Measurements from ENCODE around the gene REPS2.
"Not testable (repeated sequence)": the region's sequence is repeated elsewhere in the genome, so short reads cannot be mapped to it uniquely, and the experiment has no call there.

DNA sequence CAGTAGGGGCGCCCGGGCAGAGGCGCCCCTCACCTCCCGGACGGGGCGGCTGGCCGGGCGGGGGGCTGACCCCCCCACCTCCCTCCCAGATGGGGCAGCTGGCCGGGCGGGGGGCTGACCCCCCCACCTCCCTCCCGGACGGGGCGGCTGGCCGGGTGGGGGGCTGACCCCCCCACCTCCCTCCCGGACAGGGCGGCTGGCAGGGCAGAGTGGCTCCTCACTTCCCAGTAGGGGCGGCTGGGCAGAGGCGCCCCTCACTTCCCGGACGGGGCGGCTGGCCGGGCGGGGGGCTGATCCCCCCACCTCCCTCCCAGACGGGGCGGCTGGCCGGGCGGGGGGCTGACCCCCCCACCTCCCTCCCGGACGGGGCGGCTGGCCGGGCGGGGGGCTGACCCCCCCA, 18.5 kb downstream of the REPS2 start:
- TF ChIP-seq SUZ12 (IDR thresholded peaks at IDR 0.05); SP1 (IDR thresholded peaks at IDR 0.05); FOXM1 (IDR thresholded peaks at IDR 0.05; ENCODE audit: borderline replicate concordance); NFRKB (IDR thresholded peaks at IDR 0.05); BHLHE40 (IDR thresholded peaks at IDR 0.05; ENCODE audit: borderline replicate concordance); TARDBP (IDR thresholded peaks at IDR 0.05); CTBP1 (IDR thresholded peaks at IDR 0.05; ENCODE audit: borderline replicate concordance); FOXA1 (IDR thresholded peaks at IDR 0.05); ZNF384 (IDR thresholded peaks at IDR 0.05); L3MBTL2 (conservative IDR thresholded peaks at IDR 0.05): not testable (repeated sequence)
- TF ChIP-seq, protein P1, sequence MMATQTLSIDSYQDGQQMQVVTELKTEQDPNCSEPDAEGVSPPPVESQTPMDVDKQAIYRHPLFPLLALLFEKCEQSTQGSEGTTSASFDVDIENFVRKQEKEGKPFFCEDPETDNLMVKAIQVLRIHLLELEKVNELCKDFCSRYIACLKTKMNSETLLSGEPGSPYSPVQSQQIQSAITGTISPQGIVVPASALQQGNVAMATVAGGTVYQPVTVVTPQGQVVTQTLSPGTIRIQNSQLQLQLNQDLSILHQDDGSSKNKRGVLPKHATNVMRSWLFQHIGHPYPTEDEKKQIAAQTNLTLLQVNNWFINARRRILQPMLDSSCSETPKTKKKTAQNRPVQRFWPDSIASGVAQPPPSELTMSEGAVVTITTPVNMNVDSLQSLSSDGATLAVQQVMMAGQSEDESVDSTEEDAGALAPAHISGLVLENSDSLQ (IDR thresholded peaks at IDR 0.05) = not testable (repeated sequence)
